ENCODE results near the gene SMAD7.

The SMAD7 gene

GRCh38 chr18:48944634-48945033 lies 6.1 kb downstream of the SMAD7 start:
- peak; percentile 38 for DNase-seq (ENCODE audit: low read depth)

- no peak for DNase-seq (ENCODE audit: low read depth)
Measured at GRCh38 chr18:48943736-48944527, 6.8 kb downstream of the SMAD7 start.

- DNase-seq (ENCODE audit: low read depth): no peak
Measured at GRCh38 chr18:48943333-48943732, 7.4 kb downstream of the SMAD7 start.

GRCh38 chr18:48942554-48943261 lies 8.1 kb downstream of the SMAD7 start:
- DNase-seq (ENCODE audit: low read depth): peak; percentile 98

- no peak for DNase-seq (ENCODE audit: low read depth)
Measured at GRCh38 chr18:48942086-48942485, 8.7 kb downstream of the SMAD7 start.

GRCh38 chr18:48941672-48942071 lies 9.1 kb downstream of the SMAD7 start:
- no peak for DNase-seq (ENCODE audit: low read depth)

- no peak for DNase-seq (ENCODE audit: low read depth)
Measured at GRCh38 chr18:48940854-48941611, 9.7 kb downstream of the SMAD7 start.

GRCh38 chr18:48939205-48940097 lies 11.3 kb downstream of the SMAD7 start:
- DNase-seq (ENCODE audit: low read depth): peak; percentile 65

- DNase-seq (ENCODE audit: low read depth): no peak
Measured at GRCh38 chr18:48938827-48939204, 11.9 kb downstream of the SMAD7 start.

- no peak for DNase-seq (ENCODE audit: low read depth)
Measured at GRCh38 chr18:48937869-48938750, 12.7 kb downstream of the SMAD7 start.

- no peak for DNase-seq (ENCODE audit: low read depth)
Measured at GRCh38 chr18:48935433-48935774, 15.4 kb downstream of the SMAD7 start.

- DNase-seq (ENCODE audit: low read depth): peak; percentile 47
Measured at GRCh38 chr18:48934723-48935432, 15.9 kb downstream of the SMAD7 start.

- no peak for DNase-seq (ENCODE audit: low read depth)
Measured at GRCh38 chr18:48934415-48934722, 16.4 kb downstream of the SMAD7 start.

- DNase-seq (ENCODE audit: low read depth): no peak
Measured at GRCh38 chr18:48933578-48934414, 17.0 kb downstream of the SMAD7 start.

GRCh38 chr18:48932822-48933510 lies 17.8 kb downstream of the SMAD7 start:
- no peak for DNase-seq (ENCODE audit: low read depth)

GRCh38 chr18:48932462-48932818 lies 18.3 kb downstream of the SMAD7 start:
- DNase-seq (ENCODE audit: low read depth): no peak

GRCh38 chr18:48931680-48932461 lies 18.9 kb downstream of the SMAD7 start:
- peak; percentile 45 for DNase-seq (ENCODE audit: low read depth)

- DNase-seq (ENCODE audit: low read depth): no peak
Measured at GRCh38 chr18:48930926-48931325, 19.8 kb downstream of the SMAD7 start.
